ENCODE measurements around the gene LYRM2.

The LYRM2 gene

DNA sequence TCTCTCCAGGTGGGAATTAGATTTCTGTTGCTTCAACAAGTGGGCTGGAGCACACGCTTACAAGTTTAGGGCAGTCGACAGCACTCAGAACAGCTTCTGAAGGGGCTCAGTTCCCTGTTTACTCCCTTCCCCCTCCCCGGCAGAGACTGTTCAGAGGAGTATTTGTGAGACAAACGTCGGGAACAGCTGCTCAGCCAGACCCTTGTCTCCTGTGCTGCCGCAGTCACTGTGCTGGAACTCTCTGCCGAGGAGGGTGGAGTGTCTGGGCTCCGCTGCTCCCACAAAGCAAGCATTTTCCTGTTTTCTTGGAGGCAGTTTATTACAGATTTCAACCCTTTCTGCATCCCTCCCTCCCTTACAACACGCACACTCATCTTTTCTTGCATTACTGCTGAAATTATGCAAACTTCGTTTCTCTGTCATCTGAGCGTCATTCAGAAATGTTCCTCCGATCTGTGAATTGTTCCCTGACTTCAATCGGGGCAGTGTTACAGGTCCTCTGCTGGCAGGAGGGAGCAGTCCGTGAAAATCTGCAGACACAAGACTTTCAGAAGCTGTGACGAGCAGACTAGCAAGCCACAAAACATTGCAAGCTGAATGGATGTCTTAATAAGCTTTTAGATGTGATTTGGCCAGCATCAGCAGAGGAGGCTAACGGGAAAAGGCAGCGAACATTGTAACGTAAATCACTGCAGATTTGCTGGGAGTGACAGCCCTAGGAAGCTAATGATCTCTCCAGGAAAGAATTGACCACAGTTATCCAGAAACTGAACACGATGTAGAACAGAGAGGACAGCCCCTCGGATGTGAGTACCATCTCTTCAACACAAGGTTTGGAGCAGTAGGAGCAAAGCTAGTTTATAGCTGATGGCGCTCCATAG, 76.2 kb downstream of the LYRM2 start:
- TF ChIP-seq, protein P1, sequence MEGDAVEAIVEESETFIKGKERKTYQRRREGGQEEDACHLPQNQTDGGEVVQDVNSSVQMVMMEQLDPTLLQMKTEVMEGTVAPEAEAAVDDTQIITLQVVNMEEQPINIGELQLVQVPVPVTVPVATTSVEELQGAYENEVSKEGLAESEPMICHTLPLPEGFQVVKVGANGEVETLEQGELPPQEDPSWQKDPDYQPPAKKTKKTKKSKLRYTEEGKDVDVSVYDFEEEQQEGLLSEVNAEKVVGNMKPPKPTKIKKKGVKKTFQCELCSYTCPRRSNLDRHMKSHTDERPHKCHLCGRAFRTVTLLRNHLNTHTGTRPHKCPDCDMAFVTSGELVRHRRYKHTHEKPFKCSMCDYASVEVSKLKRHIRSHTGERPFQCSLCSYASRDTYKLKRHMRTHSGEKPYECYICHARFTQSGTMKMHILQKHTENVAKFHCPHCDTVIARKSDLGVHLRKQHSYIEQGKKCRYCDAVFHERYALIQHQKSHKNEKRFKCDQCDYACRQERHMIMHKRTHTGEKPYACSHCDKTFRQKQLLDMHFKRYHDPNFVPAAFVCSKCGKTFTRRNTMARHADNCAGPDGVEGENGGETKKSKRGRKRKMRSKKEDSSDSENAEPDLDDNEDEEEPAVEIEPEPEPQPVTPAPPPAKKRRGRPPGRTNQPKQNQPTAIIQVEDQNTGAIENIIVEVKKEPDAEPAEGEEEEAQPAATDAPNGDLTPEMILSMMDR (conservative IDR thresholded peaks at IDR 0.05; ENCODE audit: low read length) = no peak
- no peak overlapping the region for H3K4me3 ChIP-seq (ENCODE audit: low read length)
- peak; percentile 1 for DNase-seq (ENCODE audit: low read depth)

DNA sequence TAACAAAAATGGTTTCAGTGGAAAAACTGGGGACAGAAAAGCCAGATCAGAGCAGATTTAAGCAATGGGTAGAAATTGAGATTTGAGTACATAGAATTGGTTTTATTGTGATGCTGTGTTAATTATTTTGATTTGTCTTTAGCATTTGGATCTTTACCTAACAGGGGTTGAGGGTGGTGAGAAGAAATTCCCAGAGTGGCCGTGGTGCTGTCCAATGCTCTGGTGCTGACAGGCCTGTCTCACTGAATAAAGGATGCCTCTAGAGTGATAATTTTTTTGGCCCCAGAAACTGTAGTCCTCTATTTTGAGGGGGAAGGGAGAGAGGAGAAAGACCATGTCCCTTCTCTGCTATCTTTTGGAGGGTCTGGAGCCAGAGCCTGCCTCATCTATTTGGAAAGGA, 79.1 kb downstream of the LYRM2 start:
- no peak overlapping the region for H3K4me3 ChIP-seq (ENCODE audit: low read length)
- no peak for DNase-seq (ENCODE audit: low read depth)
- TF ChIP-seq, protein P1 (conservative IDR thresholded peaks at IDR 0.05; ENCODE audit: low read length) = no peak

DNA sequence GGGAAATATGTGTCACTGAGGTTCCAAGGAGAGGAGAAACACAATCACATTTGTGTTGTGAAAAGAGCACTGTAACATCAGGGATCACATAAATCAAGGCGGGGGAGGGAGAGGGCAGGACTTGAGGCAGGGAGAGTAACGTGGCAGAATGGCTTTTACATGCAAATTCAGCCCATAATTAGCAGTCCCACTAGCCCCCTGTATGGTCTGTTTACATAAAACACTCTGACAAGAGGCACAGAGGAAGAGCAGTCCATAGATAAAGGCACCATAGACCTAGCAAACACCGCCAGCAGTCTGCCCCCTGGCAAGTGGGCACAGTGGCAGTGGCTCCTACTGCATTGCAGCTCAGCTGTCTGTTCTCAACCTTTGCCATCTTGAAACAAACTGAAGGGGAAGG, 82.7 kb downstream of the LYRM2 start:
- TF ChIP-seq, protein P1 (conservative IDR thresholded peaks at IDR 0.05; ENCODE audit: low read length) = no peak
- H3K4me3 ChIP-seq (ENCODE audit: low read length) = no peak overlapping the region
- no peak for DNase-seq (ENCODE audit: low read depth)

DNA sequence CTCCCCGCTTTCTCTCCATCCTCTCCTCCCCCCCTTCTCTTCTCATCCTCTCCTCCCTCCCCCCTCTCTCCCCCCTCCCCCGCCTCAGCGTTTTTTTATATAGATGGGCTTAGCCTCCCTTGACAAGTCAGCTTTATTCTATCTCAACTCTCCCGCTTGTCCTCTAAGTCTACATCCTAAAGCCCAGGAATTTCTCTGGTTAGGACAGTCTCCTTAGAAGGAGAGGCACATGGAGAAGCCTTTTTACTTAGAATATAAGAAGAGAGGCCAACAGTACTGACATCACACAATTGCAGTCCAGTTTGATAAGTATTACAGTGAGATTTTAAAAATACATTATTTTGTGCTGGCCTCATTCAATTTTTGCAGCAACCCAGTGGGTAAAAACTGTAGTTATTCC, 83.5 kb downstream of the LYRM2 start:
- no peak for DNase-seq (ENCODE audit: low read depth)
- no peak overlapping the region for H3K4me3 ChIP-seq (ENCODE audit: low read length)
- TF ChIP-seq, protein P1 (conservative IDR thresholded peaks at IDR 0.05; ENCODE audit: low read length) = no peak

DNA sequence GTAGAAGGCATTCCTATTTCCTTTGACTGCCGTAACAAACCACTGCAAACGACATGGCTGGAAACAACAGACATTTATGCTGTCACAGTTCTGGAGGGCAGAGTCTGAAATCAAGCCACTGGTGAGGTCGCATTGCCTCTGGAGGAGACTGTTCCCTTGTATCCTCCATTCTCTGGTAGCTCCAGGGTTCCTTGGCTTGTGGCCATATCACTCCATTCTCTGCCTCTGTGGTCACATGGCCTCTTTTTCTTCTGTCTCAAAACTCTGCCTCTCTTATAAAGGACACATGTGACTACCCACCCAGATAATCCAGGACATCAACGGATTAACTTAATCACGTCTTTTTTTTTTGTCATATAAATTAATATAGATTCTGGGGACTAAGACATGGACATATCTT, 84.4 kb downstream of the LYRM2 start:
- TF ChIP-seq, protein P1 (conservative IDR thresholded peaks at IDR 0.05; ENCODE audit: low read length) = no peak
- no peak overlapping the region for H3K4me3 ChIP-seq (ENCODE audit: low read length)
- no peak for DNase-seq (ENCODE audit: low read depth)

DNA sequence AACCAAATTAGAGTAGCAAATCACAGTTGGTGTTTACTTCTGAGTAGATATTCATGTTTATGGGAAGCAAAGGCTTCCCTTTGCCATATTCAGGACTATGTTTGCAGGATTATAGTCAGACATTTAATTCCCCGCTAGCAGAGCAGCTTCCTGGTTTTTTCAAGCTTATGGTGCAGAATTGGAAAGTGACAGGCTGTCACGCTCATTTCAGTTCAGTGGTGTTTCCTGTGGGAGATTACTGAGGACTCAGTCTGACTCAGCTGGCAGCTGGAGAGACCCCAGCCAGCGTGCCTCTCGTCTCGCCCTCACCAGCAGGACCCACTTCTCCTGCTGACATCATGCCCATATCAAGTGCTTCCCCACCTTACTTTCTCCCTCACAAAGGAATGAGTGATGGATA, 85.1 kb downstream of the LYRM2 start:
- DNase-seq (ENCODE audit: low read depth) = no peak
- TF ChIP-seq, protein P1 (conservative IDR thresholded peaks at IDR 0.05; ENCODE audit: low read length) = no peak

DNA sequence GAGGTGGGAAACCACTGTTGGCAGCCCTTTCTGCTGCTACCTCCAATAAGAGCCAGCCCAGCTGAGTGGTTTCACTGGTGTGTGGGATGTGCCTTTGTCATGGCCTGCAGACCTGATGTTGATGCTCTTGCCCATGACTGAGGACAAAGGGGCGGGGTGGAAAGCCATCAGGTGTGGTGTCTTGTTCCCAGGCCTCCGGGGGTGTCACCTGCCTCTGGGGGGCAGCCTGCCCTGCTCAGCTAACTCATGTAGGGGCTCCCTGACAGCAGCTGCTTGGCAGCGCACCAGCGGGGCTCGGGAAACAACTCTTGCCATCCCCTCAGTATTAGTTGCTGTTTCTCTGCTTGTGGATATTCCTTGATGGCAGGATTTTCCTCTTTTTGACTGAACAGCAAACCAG, 91.3 kb downstream of the LYRM2 start:
- TF ChIP-seq, protein P1 (conservative IDR thresholded peaks at IDR 0.05; ENCODE audit: low read length) = no peak
- no peak overlapping the region for H3K4me3 ChIP-seq (ENCODE audit: low read length)
- no peak for DNase-seq (ENCODE audit: low read depth)

More for the DNA sequence above, 85.1 kb downstream of the LYRM2 start:
- H3K4me3 ChIP-seq (ENCODE audit: low read length) = no peak overlapping the region

Data from AG10803 (cell line).